ENCODE measurements around the gene CST1. TPM values are rescaled to one million over a fixed set of nuclear protein-coding genes. Genes with fewer than 3 reads are reported as not detected.
"Not testable (repeated sequence)": the region's sequence is repeated elsewhere in the genome, so short reads cannot be mapped to it uniquely, and the experiment has no call there.

CST1 gene
- total RNA-seq, 3 donors from 2014 or later, result not detected

GRCh38 chr20:23768520-23768919 is 17.8 kb upstream of the CST1 start:
- not testable (repeated sequence) for H3K36me3 Mint-ChIP-seq (ENCODE audit: insufficient read depth); H3K4me1 Mint-ChIP-seq (ENCODE audit: low read depth); H3K9me3 Mint-ChIP-seq; ATAC-seq; DNase-seq; H3K27me3 Mint-ChIP-seq (ENCODE audit: low read depth); H3K4me3 Mint-ChIP-seq

- H3K9me3 Mint-ChIP-seq, result peaks cover 4% of the 10 kb centered on the region
- no peaks in the 10 kb centered on the region for H3K4me1 Mint-ChIP-seq (ENCODE audit: low read depth)
- peaks cover 4% of the 10 kb centered on the region for H3K27me3 Mint-ChIP-seq (ENCODE audit: low read depth)
- DNase-seq (no peak), ATAC-seq (no peak)
- no peaks in the 10 kb centered on the region for H3K36me3 Mint-ChIP-seq (ENCODE audit: insufficient read depth)
- H3K4me3 Mint-ChIP-seq, result no peak overlapping the region
Observed at GRCh38 chr20:23766531-23766930, 15.8 kb upstream of the CST1 start.

- ATAC-seq, result no peak
- no peaks in the 10 kb centered on the region for H3K4me1 Mint-ChIP-seq (ENCODE audit: low read depth)
- H3K27me3 Mint-ChIP-seq (ENCODE audit: low read depth), result peaks cover 4% of the 10 kb centered on the region
- H3K36me3 Mint-ChIP-seq (ENCODE audit: insufficient read depth), result no peaks in the 10 kb centered on the region
- no peak for DNase-seq
- no peak overlapping the region for H3K4me3 Mint-ChIP-seq
- H3K9me3 Mint-ChIP-seq, result peaks cover 4% of the 10 kb centered on the region
Observed at GRCh38 chr20:23765578-23765977, 14.8 kb upstream of the CST1 start.

- not testable (repeated sequence) for DNase-seq; H3K9me3 Mint-ChIP-seq; H3K36me3 Mint-ChIP-seq (ENCODE audit: insufficient read depth); ATAC-seq; H3K4me3 Mint-ChIP-seq; H3K4me1 Mint-ChIP-seq (ENCODE audit: low read depth); H3K27me3 Mint-ChIP-seq (ENCODE audit: low read depth)
Observed at GRCh38 chr20:23764630-23765029, 13.9 kb upstream of the CST1 start.

- Mint-ChIP-seq H3K27me3 (ENCODE audit: low read depth) (peaks cover 4% of the 10 kb centered on the region), H3K4me1 (ENCODE audit: low read depth) (no peaks in the 10 kb centered on the region), H3K9me3 (peaks cover 4% of the 10 kb centered on the region), H3K36me3 (ENCODE audit: insufficient read depth) (no peaks in the 10 kb centered on the region), H3K4me3 (no peak overlapping the region)
- ATAC-seq, result no peak
- no peak for DNase-seq
Observed at GRCh38 chr20:23763345-23763744, 12.6 kb upstream of the CST1 start.

GRCh38 chr20:23759306-23759940 is 8.7 kb upstream of the CST1 start:
- Mint-ChIP-seq H3K4me1 (ENCODE audit: low read depth) (no peaks in the 10 kb centered on the region), H3K27me3 (ENCODE audit: low read depth) (peaks cover 9% of the 10 kb centered on the region), H3K36me3 (ENCODE audit: insufficient read depth) (no peaks in the 10 kb centered on the region), H3K4me3 (no peak overlapping the region), H3K9me3 (no peaks in the 10 kb centered on the region)
- no peak for DNase-seq
- no peak for ATAC-seq

- not testable (repeated sequence) for H3K9me3 Mint-ChIP-seq; H3K4me1 Mint-ChIP-seq (ENCODE audit: low read depth); DNase-seq
Observed at GRCh38 chr20:23756792-23757191, 6.1 kb upstream of the CST1 start.

GRCh38 chr20:23755131-23755611 is 4.4 kb upstream of the CST1 start:
- H3K9me3 Mint-ChIP-seq, result not testable (repeated sequence)

More at GRCh38 chr20:23756792-23757191, 6.1 kb upstream of the CST1 start:
- not testable (repeated sequence) for H3K4me3 Mint-ChIP-seq; ATAC-seq; H3K36me3 Mint-ChIP-seq (ENCODE audit: insufficient read depth); H3K27me3 Mint-ChIP-seq (ENCODE audit: low read depth)

GRCh38 chr20:23754731-23755130 is 4.0 kb upstream of the CST1 start:
- H3K9me3 Mint-ChIP-seq, result no peaks in the 10 kb centered on the region
- peaks cover 7% of the 10 kb centered on the region for H3K27me3 Mint-ChIP-seq (ENCODE audit: low read depth)
- ATAC-seq (no peak), DNase-seq (no peak)
- H3K36me3 Mint-ChIP-seq (ENCODE audit: insufficient read depth), result no peaks in the 10 kb centered on the region
- no peak overlapping the region for H3K4me3 Mint-ChIP-seq
- H3K4me1 Mint-ChIP-seq (ENCODE audit: low read depth), result no peaks in the 10 kb centered on the region

More at GRCh38 chr20:23755131-23755611, 4.4 kb upstream of the CST1 start:
- not testable (repeated sequence) for DNase-seq; H3K36me3 Mint-ChIP-seq (ENCODE audit: insufficient read depth); ATAC-seq; H3K4me3 Mint-ChIP-seq; H3K4me1 Mint-ChIP-seq (ENCODE audit: low read depth); H3K27me3 Mint-ChIP-seq (ENCODE audit: low read depth)

GRCh38 chr20:23753589-23753988 is 2.9 kb upstream of the CST1 start:
- DNase-seq (no peak), ATAC-seq (no peak)
- Mint-ChIP-seq H3K4me1 (ENCODE audit: low read depth) (no peaks in the 10 kb centered on the region), H3K4me3 (no peak overlapping the region), H3K27me3 (ENCODE audit: low read depth) (peaks cover 7% of the 10 kb centered on the region), H3K36me3 (ENCODE audit: insufficient read depth) (no peaks in the 10 kb centered on the region), H3K9me3 (no peaks in the 10 kb centered on the region)

- DNase-seq, result no peak
- Mint-ChIP-seq H3K36me3 (ENCODE audit: insufficient read depth) (no peaks in the 10 kb centered on the region), H3K9me3 (no peaks in the 10 kb centered on the region), H3K4me3 (no peak overlapping the region), H3K4me1 (ENCODE audit: low read depth) (no peaks in the 10 kb centered on the region), H3K27me3 (ENCODE audit: low read depth) (peaks cover 7% of the 10 kb centered on the region)
- ATAC-seq, result no peak
Observed at GRCh38 chr20:23753194-23753548, 2.4 kb upstream of the CST1 start.

GRCh38 chr20:23752481-23753193 is 1.9 kb upstream of the CST1 start:
- Mint-ChIP-seq H3K27me3 (ENCODE audit: low read depth) (peaks cover 7% of the 10 kb centered on the region), H3K4me1 (ENCODE audit: low read depth) (no peaks in the 10 kb centered on the region), H3K9me3 (no peaks in the 10 kb centered on the region), H3K4me3 (no peak overlapping the region), H3K36me3 (ENCODE audit: insufficient read depth) (no peaks in the 10 kb centered on the region)
- ATAC-seq (no peak), DNase-seq (no peak)

- no peak for ATAC-seq
- H3K4me3 Mint-ChIP-seq, result no peak overlapping the region
- peaks cover 9% of the 10 kb centered on the region for H3K27me3 Mint-ChIP-seq (ENCODE audit: low read depth)
- no peaks in the 10 kb centered on the region for H3K36me3 Mint-ChIP-seq (ENCODE audit: insufficient read depth)
- H3K9me3 Mint-ChIP-seq, result no peaks in the 10 kb centered on the region
- no peaks in the 10 kb centered on the region for H3K4me1 Mint-ChIP-seq (ENCODE audit: low read depth)
- no peak for DNase-seq
Observed at GRCh38 chr20:23752019-23752418, 1.3 kb upstream of the CST1 start.

GRCh38 chr20:23749746-23750145 is 989 bp downstream of the CST1 start:
- Mint-ChIP-seq H3K4me3 (no peak overlapping the region), H3K27me3 (ENCODE audit: low read depth) (peaks cover 2% of the 10 kb centered on the region), H3K36me3 (ENCODE audit: insufficient read depth) (no peaks in the 10 kb centered on the region), H3K4me1 (ENCODE audit: low read depth) (no peaks in the 10 kb centered on the region), H3K9me3 (no peaks in the 10 kb centered on the region)
- no peak for ATAC-seq
- no peak for DNase-seq

- H3K36me3 Mint-ChIP-seq (ENCODE audit: insufficient read depth); H3K9me3 Mint-ChIP-seq; ATAC-seq; H3K27me3 Mint-ChIP-seq (ENCODE audit: low read depth); DNase-seq; H3K4me1 Mint-ChIP-seq (ENCODE audit: low read depth); H3K4me3 Mint-ChIP-seq: not testable (repeated sequence)
Observed at GRCh38 chr20:23748975-23749374, 1.8 kb downstream of the CST1 start.

All from activated T-cell treated with anti-CD3 and anti-CD28 coated beads, Interleukin-2, amount 50 U/mL, for 4 hours (primary cell).